HCEC 1CT (cell line): Measurements from ENCODE around the gene P4HA1.
A peak's percentile ranks its signal among the peaks of the same experiment; 100 is the strongest.
"Not testable (repeated sequence)": the region's sequence is repeated elsewhere in the genome, so short reads cannot be mapped to it uniquely, and the experiment has no call there.

Experiments used
- DNase-seq: peaks from one replicate; pipeline ENCODE4 v3.0.0-alpha.2; 2017

P4HA1 gene

DNA sequence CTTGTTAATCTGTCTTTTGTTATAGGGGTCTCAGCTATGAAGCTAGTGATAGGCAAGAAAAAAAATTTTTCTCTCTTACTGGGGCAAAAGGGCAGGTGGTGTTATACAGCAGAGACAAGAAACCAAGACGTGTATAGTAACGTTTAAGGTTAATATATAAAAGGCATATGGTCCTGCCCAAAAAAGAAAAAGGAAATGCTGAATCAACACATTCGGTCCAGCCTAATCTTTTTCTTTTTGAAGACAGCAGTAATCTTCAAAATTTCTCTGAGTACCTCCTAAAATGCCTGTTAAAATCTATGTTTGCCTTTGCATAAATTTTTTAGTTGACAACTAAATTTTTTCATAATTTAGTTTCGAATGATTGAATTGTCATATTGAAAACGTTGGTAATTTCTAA, 54.5 kb downstream of the P4HA1 start:
- DNase-seq: no peak

- peak; percentile 95 for DNase-seq
These were observed 57.0 kb downstream of the P4HA1 start for GRCh38 chr10:73039635-73040034.

DNA sequence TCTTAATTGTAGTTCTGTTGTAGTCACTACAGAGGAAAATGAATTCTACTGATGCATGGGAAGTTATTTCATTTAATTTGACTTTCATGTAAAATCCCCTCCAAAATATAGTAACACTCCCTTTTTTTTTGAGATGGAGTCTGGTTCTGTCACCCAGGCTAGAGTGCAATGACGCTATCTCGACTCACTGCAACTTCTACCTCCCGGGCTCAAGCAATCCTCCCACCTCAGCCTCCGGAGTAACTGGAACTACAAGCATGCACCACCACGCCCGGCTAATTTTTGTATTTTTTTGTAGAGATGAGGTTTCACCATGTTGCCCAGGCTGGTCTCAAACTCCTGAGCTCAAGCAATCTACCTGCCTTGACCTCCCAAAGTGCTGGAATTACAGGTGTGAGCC, 60.4 kb downstream of the P4HA1 start:
- DNase-seq: not testable (repeated sequence)

DNA sequence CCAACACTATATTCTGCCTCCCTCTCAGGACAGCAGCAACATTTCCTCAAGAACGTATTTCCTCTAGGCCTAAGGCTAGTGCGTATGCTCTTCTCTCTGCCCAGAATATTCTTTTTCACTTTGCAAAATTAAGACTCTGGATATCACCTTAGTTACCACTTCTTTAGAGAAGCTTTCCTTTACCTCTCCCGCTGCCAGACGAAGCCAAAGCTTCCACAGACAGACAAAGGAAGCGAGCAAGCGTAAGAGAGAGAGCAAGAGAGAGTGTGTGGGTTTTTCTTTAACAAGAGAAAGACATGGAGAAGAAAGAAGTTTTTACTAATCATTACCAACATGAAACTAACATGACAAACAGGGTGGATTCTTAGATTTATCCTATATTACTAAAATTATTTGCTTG, 64.1 kb downstream of the P4HA1 start:
- no peak for DNase-seq

- DNase-seq: not testable (repeated sequence)
These were observed 70.0 kb downstream of the P4HA1 start for GRCh38 chr10:73026623-73027022.

- DNase-seq: not testable (repeated sequence)
These were observed 73.1 kb downstream of the P4HA1 start for GRCh38 chr10:73023455-73024070.

DNA sequence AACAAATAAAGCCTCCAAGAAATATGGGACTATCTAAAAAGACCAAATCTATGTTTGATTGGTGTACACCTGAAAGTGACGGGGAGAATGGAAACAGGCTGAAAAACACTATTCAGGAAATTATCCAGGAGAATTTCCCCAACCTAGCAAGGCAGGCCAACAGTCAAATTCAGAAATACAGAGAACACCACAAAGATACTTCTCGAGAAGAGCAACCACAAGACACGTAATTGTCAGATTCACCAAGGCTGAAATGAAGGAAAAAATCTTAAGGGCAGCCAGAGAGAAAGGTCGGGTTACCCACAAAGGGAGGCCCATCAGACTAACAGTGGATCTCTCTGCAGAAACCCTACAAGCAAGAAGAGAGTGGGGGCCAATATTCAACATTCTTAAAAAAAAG, 73.7 kb downstream of the P4HA1 start:
- not testable (repeated sequence) for DNase-seq

DNA sequence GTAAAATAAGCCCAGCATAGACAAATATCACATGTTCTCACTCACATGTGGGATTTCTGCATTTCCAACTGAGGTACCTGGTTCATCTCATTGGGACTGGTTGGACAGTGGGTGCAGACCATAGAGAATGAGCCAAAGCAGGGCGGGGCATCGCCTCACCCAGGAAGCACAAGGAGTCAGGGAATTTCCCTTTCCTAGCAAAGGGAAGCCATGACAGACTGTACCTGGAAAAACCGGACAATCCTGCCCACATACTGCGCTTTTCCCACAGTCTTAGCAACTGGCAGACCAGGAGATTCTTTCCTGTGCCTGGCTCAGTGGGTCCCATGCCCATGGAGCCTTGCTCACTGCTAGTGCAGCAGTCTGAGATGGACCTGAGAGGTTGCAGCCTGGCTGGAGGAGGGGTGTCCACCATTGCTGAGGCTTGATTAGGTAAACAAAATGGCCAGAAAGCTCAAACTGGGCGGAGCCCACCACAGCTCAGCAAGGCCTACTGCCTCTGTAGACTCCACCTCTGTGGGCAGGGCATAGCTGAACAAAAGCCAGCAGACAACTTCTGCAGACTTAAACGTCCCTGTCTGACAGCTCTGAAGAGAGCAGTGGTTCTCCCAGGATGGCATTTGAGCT, 75.0 kb downstream of the P4HA1 start:
- not testable (repeated sequence) for DNase-seq

- DNase-seq: no peak
These were observed 75.6 kb downstream of the P4HA1 start for GRCh38 chr10:73021050-73021449.

DNA sequence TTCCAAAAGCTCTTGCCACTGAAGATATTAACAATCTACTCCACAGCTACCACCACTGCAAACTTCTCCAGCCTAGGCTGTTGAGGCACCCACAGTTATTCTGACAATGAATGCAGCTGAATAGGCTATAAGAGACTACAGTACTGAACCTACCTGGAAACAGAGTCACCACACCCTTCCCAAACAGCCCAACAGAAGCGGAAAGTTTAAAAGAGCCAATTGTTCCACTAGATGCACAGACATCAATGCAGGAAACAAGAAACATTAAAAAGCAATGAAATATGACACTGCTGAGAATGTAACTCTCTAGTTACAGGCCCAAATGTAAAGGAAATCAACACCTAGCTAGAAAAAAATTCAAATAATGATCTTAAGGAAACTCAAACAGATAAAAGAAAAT, 77.6 kb downstream of the P4HA1 start:
- no peak for DNase-seq

- no peak for DNase-seq
These were observed 78.0 kb downstream of the P4HA1 start for GRCh38 chr10:73018632-73019031.

- DNase-seq: no peak
These were observed 78.6 kb downstream of the P4HA1 start for GRCh38 chr10:73017955-73018480.

- DNase-seq: no peak
These were observed 80.9 kb downstream of the P4HA1 start for GRCh38 chr10:73015779-73016178.

- DNase-seq: no peak
These were observed 92.8 kb downstream of the P4HA1 start for GRCh38 chr10:73003822-73004221.

DNA sequence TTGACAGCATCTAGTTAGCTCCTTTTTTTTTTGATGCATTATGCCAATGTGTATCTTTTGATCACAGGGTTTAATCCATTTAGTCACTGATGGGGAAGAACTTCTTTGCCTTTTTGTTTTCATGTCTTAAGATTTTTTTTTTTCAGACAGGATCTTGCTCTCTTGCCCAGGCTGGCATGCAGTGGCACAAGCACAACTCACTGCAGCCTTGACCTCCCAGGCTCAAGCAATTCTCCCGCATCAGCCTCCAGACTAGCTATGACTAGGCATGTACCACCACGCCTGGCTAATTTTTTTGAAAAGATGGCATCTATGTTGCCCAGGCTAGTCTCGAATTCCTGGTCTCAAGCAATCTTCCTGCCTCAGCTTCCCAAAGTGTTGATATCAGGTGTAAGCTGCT, 95.7 kb downstream of the P4HA1 start:
- DNase-seq: no peak

- no peak for DNase-seq
These were observed 99.6 kb downstream of the P4HA1 start for GRCh38 chr10:72997099-72997498.

GRCh38 chr10:72995459-72995858, 101.2 kb downstream of the P4HA1 start:
- not testable (repeated sequence) for DNase-seq

DNA sequence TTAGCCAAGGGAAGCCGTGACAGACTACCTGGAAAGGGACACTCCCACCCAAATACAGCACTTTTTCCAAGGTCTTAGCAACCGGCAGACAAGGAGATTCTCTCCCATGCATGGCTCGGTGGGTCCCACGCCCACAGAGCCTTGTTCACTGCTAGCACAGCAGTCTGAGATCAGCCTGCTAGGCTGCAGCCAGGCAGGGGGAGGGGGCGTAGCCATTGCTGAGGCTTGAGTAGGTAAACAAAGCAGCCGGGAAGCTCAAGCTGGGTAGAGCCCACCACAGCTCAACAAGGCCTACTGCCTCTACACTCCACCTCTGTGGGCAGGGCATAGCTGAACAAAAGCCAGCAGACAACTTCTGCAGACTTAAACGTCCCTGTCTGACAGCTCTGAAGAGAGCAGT, 106.9 kb downstream of the P4HA1 start:
- DNase-seq: not testable (repeated sequence)

DNA sequence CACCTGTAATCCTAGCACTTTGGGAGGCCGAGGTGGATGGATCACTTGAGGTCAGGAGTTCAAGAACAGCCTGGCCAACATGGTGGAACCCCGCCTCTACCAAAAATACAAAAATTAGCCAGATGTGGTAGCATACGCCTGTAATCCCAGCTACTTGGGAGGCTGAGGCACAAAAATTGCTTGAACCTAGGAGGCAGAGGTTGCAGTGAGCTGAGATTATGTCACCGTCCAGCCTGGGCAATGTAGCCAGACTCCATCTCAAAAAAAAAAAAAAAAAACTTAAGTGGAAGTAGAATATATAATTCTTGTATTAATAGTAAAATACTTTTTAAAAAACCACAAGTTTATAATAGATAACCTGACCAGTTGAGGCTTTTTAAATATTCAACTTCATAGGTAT, 112.0 kb downstream of the P4HA1 start:
- not testable (repeated sequence) for DNase-seq

GRCh38 chr10:72981882-72982529, 114.7 kb downstream of the P4HA1 start:
- no peak for DNase-seq

DNA sequence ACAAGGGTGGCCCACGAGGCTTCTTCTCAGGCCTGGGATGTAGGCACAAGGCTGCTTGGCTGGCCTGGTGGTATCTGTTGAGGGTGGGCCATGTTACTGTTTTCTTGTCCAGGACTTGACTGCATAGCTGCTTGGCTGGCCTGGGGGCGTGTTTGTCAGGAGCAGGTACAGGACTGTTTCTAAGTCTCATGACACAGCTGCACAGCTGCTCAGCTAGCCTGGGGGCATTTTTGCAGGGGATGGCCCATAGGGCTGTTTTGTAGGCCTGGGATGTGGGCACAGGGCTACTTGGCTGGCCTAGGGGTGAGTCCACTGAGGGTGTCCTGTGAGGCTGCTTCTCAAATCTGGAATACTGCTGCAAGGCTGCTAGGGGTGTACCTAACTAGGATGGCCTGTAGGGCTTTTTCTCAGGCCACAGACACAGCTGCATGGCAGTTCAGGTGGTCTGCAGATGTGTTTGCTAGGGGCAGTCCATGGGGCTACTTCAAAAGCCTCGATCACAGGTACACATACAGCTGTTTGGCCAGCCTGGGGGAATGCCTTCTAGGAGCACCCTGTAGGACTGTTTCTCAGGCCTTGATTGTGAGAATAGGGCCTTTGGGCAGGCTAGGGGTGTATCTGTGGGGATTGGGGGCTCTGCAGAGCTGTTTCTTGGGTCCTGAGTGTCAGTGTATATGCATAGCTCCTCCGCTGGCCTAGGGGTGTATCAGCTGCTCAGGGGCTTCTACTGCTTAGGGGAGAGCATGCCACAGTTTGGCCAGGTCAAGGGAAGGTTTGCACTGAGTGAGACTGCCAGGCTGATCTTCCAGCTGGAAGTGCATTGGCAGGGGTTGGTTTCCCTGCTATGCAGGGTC, 115.4 kb downstream of the P4HA1 start:
- no peak for DNase-seq

- no peak for DNase-seq
These were observed 116.3 kb downstream of the P4HA1 start for GRCh38 chr10:72980348-72980747.

- DNase-seq: no peak
These were observed 117.0 kb downstream of the P4HA1 start for GRCh38 chr10:72979709-72980108.
